CD4-positive, alpha-beta T cell treated with Interferon gamma for 1 hour (primary cell): Measurements from ENCODE around the gene SLC35F3.
"Not testable (repeated sequence)": the region's sequence is repeated elsewhere in the genome, so short reads cannot be mapped to it uniquely, and the experiment has no call there.

Source experiments
- DNase-seq: peaks from one replicate; pipeline ENCODE4 v3.0.0-alpha.2; 2020

SLC35F3 gene

GRCh38 chr1:234111458-234112142 is 207.1 kb downstream of the SLC35F3 start:
- DNase-seq = no peak

DNA sequence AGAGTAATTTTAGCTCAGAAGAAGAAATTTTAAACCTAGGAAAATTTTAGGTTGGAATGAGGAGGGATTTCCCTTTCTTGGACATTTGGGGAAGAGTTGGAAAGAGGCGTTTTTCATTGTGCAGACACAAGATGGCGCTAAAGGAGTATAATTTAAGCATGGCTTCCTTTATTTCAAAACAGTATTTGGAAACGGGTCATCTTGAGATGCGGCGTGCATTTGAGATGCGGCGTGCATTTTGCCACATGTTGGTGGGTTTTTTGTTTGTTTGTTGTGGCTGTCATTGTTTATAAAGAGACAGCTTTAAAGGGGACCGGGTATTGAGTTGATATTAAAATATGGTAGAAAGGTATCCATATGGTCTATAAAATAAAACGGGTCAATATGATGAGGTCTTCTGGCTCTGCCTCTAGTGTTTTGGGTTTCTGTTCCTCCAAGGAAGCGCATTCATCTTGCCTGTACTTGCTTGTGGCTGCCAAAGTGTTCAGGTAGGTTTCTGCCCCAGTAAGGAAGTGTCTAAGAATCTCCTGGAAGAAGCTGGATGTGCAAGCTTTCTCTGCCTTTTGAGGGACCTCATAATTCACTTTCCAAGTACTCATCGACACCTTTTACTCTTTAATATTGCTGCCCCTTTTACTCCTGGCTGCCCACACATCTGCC is 210.3 kb downstream of the SLC35F3 start:
- DNase-seq = no peak

- DNase-seq = no peak
Observed at GRCh38 chr1:234118911-234119310, 214.4 kb downstream of the SLC35F3 start.

DNA sequence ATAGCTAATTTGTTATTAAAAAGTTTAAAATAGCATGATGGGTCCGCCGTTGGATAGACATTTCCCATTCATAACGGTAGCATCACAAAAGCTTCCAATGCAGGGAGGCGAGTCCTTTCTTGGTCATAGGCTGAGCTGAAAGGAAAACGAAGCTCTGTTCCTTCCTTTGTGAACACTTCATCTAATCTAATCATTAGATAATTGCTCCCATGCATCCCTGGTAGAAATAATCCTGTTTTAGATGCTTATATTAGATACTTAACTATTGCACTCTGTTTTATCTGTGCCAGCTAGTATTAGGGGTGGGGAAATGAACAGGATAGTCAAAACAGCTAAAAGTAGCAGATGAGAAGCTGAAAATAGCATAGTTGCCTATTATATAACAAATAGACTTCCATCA is 215.0 kb downstream of the SLC35F3 start:
- no peak for DNase-seq

- DNase-seq = no peak
Observed at GRCh38 chr1:234120327-234120944, 216.0 kb downstream of the SLC35F3 start.

DNA sequence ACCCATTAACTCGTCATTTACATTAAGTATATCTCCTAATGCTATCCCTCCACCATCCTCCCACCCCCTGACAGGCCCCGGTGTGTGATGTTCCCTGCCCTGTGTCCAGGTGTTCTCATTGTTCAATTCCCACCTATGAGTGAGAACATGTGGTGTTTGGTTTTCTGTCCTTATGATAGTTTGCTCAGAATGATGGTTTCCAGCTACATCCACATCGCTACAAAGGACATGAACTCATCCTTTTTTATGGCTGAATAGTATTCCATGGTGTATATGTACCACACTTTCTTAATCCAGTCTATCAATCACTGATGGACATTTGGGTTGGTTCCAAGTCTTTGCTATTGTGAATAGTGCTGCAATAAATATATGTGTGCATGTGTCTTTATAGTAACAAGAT is 217.2 kb downstream of the SLC35F3 start:
- not testable (repeated sequence) for DNase-seq

DNA sequence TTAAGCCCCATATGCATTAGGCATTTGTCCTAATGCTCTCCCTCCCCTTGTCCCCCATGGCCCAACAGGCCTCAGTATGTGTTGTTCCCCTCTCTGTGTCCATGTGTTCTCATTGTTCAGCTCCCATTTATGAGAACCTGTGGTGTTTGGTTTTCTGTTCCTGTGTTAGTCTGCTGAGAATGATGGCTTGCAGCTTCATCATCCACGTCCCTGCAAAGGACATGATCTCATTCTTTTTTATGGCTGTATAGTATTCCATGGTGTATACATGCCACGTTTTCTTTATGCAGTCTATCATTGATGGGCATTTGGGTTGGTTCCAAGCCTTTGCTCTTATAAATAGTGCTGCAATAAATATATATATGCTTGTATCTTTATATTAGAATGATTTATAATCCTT is 218.1 kb downstream of the SLC35F3 start:
- not testable (repeated sequence) for DNase-seq

DNA sequence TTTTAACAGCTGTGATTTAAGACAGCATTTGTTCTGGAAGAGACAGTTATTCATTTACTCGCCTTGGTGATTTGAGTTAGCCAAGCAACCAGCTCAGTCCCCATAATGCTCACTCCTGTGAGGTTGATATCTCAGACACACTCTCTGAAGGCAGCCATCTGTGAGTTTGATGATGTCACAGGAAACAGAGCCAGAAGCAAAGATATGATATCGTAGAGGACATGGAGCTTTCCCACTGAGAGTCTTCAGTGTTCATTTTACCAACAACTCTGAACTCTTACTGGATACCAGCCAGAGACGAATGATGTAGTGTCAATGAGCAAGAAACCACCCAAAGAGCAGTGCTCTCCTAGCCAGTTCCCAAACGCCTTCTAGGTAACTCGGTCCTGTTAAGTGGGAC is 219.4 kb downstream of the SLC35F3 start:
- DNase-seq = no peak

- DNase-seq = no peak
Observed at GRCh38 chr1:234125283-234125682, 220.8 kb downstream of the SLC35F3 start.

DNA sequence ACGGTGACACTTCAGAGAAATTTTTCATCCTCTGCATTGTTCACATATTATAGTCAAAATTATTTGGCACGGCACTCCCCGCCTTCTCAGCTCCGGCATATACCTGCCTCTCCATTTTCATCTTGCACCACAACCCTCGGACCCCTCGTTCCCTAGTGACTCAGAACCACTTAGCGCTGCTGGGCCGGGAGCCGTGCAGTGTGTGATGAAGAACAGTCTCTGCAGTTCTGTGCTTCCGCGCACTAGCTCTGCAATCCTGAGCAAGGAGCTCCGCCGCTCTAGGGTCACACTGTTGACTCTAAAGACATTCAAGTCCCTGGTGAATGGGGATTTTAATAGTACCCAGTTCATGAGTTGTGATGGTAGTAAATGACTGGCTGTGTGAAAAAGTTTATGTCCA is 221.2 kb downstream of the SLC35F3 start:
- DNase-seq = no peak

DNA sequence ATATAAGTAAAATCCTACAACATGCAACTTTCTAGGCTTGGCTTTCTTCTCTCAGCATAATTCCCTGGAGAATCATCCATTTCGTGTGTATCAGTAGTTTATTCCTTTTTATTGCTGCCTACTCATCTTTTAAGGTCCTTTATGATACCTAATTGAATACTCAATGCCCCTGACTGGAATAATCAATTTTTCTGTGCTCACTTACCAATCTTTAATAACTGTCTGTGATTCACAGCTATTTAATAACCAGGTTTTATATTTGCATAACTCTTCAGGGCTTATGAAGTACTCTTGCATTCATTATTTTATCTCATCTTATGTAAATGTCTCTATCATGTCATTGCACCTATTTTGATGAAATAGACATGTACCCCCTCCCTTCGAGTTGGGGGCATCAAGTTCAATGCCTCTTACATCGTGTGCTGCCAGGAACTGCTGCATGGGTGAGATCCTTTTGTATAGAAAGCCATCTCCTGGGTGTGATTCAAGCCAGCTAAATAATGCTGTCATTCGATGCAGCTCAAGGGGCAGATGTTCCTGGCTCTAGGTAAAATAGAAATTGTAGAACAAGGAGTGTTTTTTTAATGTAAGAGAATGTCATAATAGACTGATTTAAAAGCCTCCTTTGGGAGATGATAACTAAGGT is 222.7 kb downstream of the SLC35F3 start:
- DNase-seq = no peak

DNA sequence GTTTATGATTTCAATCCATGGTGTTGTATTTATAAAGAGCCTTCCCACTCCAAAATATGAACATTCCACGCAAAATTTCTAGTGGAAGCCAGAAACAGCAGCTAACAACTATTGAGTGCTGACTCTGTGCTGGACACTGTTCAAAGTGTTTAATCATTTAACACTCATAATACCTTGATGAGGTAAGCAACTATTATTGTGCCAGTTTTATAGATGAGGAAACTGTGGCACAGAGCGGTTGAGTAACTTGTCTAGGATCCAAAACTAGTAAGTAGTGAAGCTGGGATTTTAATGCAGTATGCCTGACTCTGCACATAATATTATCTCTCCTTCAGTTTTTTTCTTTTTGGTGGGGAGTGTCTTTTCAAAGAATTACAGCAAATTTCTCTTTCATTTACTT is 228.3 kb downstream of the SLC35F3 start:
- no peak for DNase-seq

- DNase-seq = no peak
Observed at GRCh38 chr1:234134878-234135277, 230.4 kb downstream of the SLC35F3 start.

GRCh38 chr1:234135501-234135900 is 231.0 kb downstream of the SLC35F3 start:
- no peak for DNase-seq

- no peak for DNase-seq
Observed at GRCh38 chr1:234136073-234136472, 231.6 kb downstream of the SLC35F3 start.

GRCh38 chr1:234139966-234140365 is 235.5 kb downstream of the SLC35F3 start:
- no peak for DNase-seq

- no peak for DNase-seq
Observed at GRCh38 chr1:234140388-234140787, 235.9 kb downstream of the SLC35F3 start.

GRCh38 chr1:234141006-234141405 is 236.5 kb downstream of the SLC35F3 start:
- no peak for DNase-seq

- no peak for DNase-seq
Observed at GRCh38 chr1:234143681-234144080, 239.2 kb downstream of the SLC35F3 start.

- DNase-seq = no peak
Observed at GRCh38 chr1:234144901-234145300, 240.4 kb downstream of the SLC35F3 start.

DNA sequence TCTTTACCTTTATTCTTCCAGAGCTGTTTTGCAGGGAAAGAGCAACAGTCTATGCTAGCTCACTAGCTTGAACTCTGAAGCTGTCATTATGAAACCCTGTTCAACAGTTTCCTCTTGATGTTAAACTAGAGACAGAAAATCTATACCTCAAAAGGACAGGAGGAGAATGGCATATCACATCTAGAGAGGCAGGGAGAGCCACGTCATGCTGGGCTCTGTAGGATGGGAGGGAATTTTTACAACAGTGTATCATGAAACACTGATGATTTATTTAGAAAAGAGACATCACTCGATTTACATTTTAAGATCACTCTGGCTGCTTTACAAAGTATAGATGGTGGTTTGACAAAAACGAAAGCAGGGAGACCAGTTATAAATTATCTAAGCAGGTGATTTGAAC is 243.9 kb downstream of the SLC35F3 start:
- no peak for DNase-seq

DNA sequence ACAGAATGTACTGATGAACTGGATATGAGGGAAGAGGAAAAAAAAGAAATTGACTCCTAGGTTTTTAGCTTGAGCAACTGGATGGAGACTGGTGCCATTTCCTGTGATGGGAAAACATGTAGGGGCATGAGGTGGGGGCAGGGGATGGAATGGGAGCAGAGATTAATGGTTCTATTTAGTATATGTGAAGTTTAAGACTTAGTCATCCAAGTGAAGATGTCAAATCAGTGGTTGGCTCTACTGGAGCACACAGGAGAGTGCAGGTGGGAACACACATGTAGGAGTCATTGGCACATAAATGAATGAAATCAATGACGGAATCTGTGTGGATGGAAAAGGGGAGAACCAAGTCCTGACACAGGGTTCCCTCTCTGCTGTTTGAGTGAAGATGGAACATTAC is 244.3 kb downstream of the SLC35F3 start:
- DNase-seq = no peak

- DNase-seq = no peak
Observed at GRCh38 chr1:234149217-234149616, 244.7 kb downstream of the SLC35F3 start.

- DNase-seq = no peak
Observed at GRCh38 chr1:234150892-234151291, 246.4 kb downstream of the SLC35F3 start.
